ENCODE data around the gene ARPC1A.
"Not testable (repeated sequence)": the region's sequence is repeated elsewhere in the genome, so short reads cannot be mapped to it uniquely, and the experiment has no call there.

The ARPC1A gene

DNA sequence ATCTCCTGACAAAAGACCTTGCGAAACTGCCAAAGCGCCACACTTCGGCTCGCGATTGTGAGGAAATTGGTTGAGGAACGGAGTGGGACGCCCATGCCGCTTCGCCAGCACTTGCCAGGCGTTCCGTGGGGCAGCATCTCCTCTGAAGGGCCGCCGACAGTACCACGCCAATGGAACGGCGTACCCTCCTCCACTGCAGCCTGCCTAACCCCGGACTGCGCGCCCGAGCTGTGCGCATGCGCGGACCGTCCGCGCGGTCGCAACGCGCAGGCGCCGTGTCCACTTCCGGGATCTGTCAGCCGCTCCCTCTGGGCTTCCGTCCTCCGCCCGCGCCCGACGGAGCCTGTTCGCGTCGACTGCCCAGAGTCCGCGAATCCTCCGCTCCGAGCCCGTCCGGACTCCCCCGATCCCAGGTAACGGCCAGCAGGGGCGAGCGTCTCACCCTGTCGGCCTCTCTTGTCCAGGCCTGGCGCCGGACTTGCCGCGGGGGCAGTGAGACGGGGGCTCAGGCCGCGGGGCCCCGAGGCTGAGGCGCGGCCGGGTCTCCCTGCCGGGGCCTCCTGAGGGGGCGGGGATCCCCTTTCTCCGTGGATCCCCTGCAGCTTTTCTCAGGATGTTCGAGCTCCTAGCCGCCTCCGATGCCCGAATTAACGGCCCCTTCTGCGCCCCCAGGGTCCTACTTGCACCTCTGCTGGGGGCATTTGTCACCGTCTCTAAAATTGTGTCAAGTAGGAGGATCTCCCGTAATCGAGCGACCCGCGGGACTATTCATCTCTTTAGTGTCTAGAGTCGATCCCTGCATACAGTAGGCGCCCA is at the start of gene ARPC1A:
TSS of gene ARPC1A (plus strand) at position 307 of the 816 bp plus-strand sequence. CDS start 7,456 bp downstream, outside the sequence.
- H3K36me3 ChIP-seq (ENCODE audit: control insufficient read depth, insufficient read depth, low read length), result no peaks in the 10 kb centered on the region
- TF ChIP-seq, protein P1, sequence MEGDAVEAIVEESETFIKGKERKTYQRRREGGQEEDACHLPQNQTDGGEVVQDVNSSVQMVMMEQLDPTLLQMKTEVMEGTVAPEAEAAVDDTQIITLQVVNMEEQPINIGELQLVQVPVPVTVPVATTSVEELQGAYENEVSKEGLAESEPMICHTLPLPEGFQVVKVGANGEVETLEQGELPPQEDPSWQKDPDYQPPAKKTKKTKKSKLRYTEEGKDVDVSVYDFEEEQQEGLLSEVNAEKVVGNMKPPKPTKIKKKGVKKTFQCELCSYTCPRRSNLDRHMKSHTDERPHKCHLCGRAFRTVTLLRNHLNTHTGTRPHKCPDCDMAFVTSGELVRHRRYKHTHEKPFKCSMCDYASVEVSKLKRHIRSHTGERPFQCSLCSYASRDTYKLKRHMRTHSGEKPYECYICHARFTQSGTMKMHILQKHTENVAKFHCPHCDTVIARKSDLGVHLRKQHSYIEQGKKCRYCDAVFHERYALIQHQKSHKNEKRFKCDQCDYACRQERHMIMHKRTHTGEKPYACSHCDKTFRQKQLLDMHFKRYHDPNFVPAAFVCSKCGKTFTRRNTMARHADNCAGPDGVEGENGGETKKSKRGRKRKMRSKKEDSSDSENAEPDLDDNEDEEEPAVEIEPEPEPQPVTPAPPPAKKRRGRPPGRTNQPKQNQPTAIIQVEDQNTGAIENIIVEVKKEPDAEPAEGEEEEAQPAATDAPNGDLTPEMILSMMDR (IDR thresholded peaks at IDR 0.05; ENCODE audit: insufficient read depth, low read length, poor library complexity, severe bottlenecking), result no peak

DNA sequence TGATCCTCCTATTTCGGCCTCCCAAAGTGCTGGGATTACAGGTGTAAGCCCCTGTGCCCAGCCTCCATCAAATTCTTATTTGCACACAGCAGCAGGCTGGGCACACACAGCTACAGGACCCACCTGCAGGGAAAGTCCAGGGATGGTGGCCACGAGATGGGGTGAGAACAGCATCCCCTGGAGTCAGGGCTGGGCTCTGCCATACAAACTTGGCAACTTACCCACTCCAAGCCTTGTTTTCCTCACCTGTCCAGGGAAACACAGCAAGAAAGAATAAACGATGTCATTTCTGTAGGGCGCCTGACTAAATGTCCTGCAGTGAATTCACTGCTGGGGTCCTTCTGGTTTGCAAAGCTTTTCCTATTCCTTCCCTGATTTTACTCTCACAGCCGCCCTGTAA is 47.5 kb upstream of the ARPC1A start:
- H3K36me3 ChIP-seq (ENCODE audit: control insufficient read depth, insufficient read depth, low read length), result no peaks in the 10 kb centered on the region
- no peak for DNase-seq (ENCODE audit: extremely low read depth, insufficient read length)
- no peak overlapping the region for H3K4me3 ChIP-seq (replicated peaks; ENCODE audit: low read depth, low read length)
- no peaks in the 10 kb centered on the region for H3K27me3 ChIP-seq (replicated peaks; ENCODE audit: control insufficient read depth, insufficient read depth, low read length)
- TF ChIP-seq, protein P1 (IDR thresholded peaks at IDR 0.05; ENCODE audit: insufficient read depth, low read length, poor library complexity, severe bottlenecking), result no peak

More for the DNA sequence above, at the start of gene ARPC1A:
- no peaks in the 10 kb centered on the region for H3K27me3 ChIP-seq (replicated peaks; ENCODE audit: control insufficient read depth, insufficient read depth, low read length)
- H3K4me3 ChIP-seq (replicated peaks; ENCODE audit: low read depth, low read length), result peak within 1 kb of the TSS; percentile 92
- peak; percentile 99 for DNase-seq (ENCODE audit: extremely low read depth, insufficient read length)

DNA sequence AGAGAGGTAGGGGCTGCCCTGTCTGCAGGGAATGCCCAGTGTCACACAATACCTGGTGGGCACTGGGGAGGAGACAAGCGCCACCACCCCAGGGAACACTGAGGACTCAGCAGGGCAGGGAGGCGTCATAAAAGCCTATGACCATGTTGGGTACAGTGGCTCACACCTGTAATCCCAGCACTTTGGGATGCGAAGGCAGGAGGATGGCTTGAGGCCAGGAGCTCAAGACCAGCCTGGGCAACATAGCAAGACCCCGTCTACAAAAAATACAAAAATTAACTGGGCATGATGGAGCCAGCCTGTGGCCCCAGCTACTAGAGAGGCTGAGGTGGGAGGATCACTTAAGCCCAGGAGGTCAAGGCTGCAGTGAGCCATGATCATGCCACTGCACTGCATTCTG is 41.5 kb upstream of the ARPC1A start:
- not testable (repeated sequence) for H3K36me3 ChIP-seq (ENCODE audit: control insufficient read depth, insufficient read depth, low read length)

DNA sequence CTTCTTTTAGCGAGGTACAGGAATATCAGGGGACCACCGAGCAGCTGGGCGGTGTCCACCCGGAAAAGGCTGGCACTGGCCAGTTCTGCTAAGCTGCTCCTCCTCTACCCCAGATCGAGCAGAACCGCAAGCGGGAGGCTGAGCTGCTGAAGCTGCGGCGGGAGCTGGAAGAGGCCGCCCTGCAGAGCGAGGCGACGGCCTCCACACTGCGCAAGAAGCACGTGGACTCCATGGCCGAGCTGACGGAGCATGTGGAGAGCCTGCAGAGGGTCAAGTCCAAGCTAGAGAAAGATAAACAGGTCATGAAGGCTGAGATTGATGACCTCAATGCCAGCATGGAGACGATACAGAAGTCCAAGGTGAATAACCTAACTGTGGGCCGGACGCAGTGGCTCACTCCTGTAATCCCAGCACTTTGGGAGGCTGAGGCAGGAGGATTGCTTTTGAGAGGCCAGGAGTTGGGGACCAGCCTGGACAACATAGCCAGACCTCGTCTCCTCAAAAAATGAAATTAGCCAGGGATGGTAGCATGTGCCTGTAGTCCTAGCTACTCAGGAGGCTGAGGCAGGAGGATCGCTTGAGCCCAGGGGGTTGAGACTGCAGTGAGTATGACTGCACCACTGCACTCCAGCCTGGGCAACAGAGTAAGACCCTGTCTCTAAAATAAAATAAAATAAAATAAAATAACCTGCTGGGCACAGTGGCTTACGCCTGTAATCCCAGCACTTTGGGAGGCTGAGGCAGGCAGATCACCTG is 37.7 kb upstream of the ARPC1A start:
- TF ChIP-seq, protein P1 (IDR thresholded peaks at IDR 0.05; ENCODE audit: insufficient read depth, low read length, poor library complexity, severe bottlenecking), result no peak
- DNase-seq (ENCODE audit: extremely low read depth, insufficient read length), result no peak
- Histone ChIP-seq H3K4me3 (replicated peaks; ENCODE audit: low read depth, low read length) (no peak overlapping the region), H3K36me3 (ENCODE audit: control insufficient read depth, insufficient read depth, low read length) (no peaks in the 10 kb centered on the region), H3K27me3 (replicated peaks; ENCODE audit: control insufficient read depth, insufficient read depth, low read length) (no peaks in the 10 kb centered on the region)

More for the DNA sequence above, 41.5 kb upstream of the ARPC1A start:
- not testable (repeated sequence) for DNase-seq (ENCODE audit: extremely low read depth, insufficient read length); H3K27me3 ChIP-seq (replicated peaks; ENCODE audit: control insufficient read depth, insufficient read depth, low read length); H3K4me3 ChIP-seq (replicated peaks; ENCODE audit: low read depth, low read length)

DNA sequence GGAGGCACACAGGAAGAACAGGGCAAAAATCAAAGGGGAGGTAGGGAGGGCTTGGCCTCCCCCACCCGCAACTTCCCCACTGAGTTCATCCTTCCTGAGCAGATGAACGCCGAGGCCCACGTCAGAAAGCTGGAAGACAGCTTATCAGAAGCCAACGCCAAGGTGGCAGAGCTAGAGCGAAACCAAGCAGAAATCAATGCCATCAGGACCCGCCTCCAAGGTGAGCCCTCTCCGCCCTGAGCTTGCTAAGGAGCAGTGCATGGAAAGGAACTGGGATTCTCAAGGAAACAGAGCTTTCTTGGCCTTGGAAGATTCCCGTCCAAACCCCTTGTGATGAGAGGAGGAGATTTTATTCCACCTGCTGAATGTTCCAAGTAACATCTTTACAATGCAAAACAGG is 36.5 kb upstream of the ARPC1A start:
- TF ChIP-seq, protein P1 (IDR thresholded peaks at IDR 0.05; ENCODE audit: insufficient read depth, low read length, poor library complexity, severe bottlenecking), result no peak
- Histone ChIP-seq H3K4me3 (replicated peaks; ENCODE audit: low read depth, low read length) (no peak overlapping the region), H3K27me3 (replicated peaks; ENCODE audit: control insufficient read depth, insufficient read depth, low read length) (no peaks in the 10 kb centered on the region), H3K36me3 (ENCODE audit: control insufficient read depth, insufficient read depth, low read length) (no peaks in the 10 kb centered on the region)
- DNase-seq (ENCODE audit: extremely low read depth, insufficient read length), result no peak

DNA sequence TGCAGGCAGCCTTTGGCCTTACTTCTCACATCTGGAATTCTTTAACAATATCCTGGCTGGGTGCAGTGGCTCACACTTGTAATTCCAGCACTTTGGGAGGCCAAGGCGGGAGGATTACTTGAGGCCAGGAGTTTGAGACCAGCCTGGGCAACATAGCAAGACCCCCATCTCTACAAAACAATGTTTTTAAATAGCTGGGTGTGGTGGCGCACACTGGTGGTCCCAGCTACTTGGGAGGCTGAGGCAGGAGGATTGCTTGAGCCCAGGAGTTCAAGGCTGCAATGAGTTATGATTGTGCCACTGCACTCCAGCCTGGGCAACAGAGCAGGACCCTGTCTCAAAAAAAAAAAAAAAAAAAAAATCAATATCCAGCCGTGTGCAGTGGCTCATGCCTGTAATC is 35.5 kb upstream of the ARPC1A start:
- H3K4me3 ChIP-seq (replicated peaks; ENCODE audit: low read depth, low read length); DNase-seq (ENCODE audit: extremely low read depth, insufficient read length); H3K36me3 ChIP-seq (ENCODE audit: control insufficient read depth, insufficient read depth, low read length); H3K27me3 ChIP-seq (replicated peaks; ENCODE audit: control insufficient read depth, insufficient read depth, low read length): not testable (repeated sequence)
